ENCODE results near the gene MASP1.

- TF ChIP-seq, protein P1, sequence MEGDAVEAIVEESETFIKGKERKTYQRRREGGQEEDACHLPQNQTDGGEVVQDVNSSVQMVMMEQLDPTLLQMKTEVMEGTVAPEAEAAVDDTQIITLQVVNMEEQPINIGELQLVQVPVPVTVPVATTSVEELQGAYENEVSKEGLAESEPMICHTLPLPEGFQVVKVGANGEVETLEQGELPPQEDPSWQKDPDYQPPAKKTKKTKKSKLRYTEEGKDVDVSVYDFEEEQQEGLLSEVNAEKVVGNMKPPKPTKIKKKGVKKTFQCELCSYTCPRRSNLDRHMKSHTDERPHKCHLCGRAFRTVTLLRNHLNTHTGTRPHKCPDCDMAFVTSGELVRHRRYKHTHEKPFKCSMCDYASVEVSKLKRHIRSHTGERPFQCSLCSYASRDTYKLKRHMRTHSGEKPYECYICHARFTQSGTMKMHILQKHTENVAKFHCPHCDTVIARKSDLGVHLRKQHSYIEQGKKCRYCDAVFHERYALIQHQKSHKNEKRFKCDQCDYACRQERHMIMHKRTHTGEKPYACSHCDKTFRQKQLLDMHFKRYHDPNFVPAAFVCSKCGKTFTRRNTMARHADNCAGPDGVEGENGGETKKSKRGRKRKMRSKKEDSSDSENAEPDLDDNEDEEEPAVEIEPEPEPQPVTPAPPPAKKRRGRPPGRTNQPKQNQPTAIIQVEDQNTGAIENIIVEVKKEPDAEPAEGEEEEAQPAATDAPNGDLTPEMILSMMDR (IDR thresholded peaks at IDR 0.05), result no peak
- no peak for TF ChIP-seq EP300 (IDR thresholded peaks at IDR 0.05)
Observed at GRCh38 chr3:187328691-187329090, 37.2 kb upstream of the MASP1 start.

Data from suprapubic skin (tissue), 3 donors.